Middle frontal gyrus (tissue), 1 donor: ENCODE measurements around the gene DGKH.
"Not testable (repeated sequence)": the region's sequence is repeated elsewhere in the genome, so short reads cannot be mapped to it uniquely, and the experiment has no call there.

Experiments used
- DNase-seq: peaks from one replicate; pipeline ENCODE4 v3.0.0-alpha.2; 2015; ENCODE audit warnings: low spot score; ENCODE audit errors: extremely low spot score

The DGKH gene

DNA sequence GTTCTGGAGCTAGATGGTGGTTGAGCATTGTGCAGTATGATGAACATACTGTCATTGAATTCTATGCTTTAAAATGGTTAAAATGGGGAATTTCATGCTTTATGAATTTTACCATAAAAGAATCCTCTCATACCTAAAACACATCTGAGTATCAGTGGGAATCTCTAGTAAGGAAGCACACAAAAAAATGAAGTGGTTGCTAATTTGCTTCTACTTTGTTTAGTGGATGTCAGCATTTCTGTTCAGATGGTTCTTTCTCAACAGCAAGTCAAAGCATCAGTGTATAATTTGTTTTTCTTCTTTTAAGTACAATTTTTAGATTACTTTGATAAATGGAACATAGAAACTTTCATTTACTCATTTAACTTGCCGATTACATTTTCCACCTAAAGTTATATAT, 171.4 kb downstream of the DGKH start:
- no peak for DNase-seq

DNA sequence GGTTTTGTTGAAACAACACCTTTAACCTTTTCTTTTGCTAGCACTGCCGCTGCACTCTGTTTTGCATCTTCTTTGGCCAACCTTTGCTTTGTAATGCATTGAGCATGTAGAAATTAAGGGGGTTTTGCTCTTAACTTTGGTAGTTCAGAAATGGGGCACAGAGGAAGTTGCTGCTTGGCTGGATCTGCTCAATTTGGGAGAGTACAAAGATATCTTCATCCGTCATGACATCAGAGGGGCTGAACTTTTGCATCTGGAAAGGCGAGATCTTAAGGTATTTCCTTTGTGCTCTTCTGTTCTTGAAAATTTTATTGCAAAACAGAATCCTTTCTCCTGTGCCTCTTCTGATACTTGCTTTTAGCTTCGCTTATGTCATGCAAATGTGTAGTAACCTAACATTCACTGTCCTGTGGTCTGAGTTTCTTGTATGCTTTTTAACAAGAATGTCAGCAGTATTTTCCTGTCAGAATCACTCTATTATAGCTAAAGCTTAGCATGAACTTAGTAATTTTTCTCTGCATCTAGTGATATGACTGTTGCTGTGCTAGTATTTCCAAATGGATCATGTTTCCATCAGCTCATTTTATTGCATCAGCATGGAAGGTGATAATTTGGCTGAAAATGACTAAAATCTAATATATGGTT, 172.8 kb downstream of the DGKH start:
- no peak for DNase-seq

DNA sequence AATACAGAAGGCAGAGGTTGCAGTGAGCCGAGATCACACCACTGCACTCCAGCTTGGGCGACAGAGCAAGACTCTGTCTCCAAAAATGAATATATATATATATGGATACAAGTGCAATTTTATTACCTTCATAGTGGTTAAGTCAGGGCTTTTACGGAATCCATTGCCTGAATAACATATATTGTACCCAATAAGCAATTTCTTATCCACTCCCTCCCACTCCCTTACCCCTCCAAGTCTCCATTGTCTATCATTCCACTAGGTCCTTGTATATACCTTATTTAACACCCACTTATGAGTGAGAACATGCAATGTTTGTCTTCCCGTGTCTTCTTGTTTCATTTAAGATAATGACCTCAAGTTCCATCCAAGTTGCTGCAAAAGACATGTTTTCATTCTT, 175.2 kb downstream of the DGKH start:
- DNase-seq, result no peak

- DNase-seq, result no peak
Measured at GRCh38 chr13:42225051-42225450, 176.6 kb downstream of the DGKH start.

DNA sequence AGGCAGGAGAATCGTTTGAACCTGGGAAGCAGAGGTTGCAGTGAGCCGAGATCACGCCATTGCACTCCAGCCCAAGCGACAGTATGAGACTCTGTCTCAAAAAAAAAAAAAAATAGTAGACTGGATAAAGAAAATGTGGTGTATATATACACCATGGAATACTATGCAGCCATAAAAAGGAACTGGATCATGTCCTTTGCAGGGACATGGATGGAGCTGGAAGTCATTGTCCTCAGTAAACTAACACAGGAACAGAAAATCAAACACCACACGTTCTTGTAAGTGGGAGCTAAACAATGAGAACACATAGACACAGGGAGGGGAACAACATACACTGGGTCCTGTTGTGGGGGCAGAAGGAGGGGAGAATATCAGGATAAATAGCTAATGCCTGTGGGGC, 178.3 kb downstream of the DGKH start:
- not testable (repeated sequence) for DNase-seq

DNA sequence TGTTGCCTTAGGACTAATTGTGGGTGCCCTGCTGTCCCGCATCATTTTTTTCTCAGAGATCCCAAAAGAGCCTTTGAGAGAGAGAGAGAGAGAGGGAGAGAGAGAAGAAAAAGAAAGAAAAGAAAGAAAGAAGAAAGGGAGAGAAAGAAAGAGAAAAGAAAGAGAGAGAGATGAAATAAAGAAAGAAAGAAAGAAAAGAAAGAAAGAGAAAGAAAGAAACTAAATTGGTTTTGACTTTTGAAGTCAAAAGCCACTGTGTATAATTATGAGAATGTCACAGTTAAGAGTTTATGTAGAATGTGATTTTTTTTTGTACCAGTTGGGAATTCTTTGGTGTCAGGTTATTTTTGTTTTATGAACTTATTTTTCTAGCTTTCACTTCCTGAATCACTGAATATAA, 180.1 kb downstream of the DGKH start:
- no peak for DNase-seq

- no peak for DNase-seq
Measured at GRCh38 chr13:42229287-42229686, 180.8 kb downstream of the DGKH start.

DNA sequence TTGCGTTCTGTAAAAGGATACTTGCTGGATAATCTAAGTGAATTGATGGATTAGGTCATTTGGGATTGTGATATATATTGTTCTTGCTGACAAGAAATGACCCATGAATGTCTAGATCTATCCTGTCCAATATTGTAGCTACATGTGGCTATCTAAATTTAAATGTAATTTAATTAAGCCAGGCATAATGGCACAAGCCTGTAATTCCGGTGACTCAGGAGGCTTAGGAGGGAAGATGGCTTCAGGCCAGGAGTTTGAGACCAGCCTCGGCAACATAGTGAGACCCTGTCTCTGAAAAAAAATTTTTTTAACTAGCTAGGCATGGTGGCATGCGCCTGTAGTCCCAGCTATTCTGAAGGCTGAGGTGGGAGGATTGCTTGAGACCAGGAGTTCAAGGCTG, 184.2 kb downstream of the DGKH start:
- DNase-seq, result no peak

- no peak for DNase-seq
Measured at GRCh38 chr13:42233726-42234125, 185.3 kb downstream of the DGKH start.

DNA sequence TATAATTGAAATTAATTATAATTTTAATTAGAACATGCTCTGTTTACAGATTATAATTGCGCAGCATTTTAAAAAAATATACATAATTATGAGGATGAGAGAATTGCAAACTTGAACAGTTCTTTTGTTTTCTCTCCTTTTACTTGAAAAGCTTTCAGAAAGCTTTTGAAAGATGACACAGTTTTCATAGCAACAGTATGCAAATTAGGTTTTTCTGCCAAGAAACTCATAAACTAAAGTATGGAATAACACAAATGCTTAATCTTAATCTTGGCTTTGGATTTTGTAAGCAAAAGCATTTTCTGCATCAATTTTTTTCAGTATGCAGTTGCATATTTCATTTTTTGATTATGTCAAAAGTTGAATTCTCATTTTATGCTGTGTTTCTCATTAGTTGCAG, 190.7 kb downstream of the DGKH start:
- no peak for DNase-seq

DNA sequence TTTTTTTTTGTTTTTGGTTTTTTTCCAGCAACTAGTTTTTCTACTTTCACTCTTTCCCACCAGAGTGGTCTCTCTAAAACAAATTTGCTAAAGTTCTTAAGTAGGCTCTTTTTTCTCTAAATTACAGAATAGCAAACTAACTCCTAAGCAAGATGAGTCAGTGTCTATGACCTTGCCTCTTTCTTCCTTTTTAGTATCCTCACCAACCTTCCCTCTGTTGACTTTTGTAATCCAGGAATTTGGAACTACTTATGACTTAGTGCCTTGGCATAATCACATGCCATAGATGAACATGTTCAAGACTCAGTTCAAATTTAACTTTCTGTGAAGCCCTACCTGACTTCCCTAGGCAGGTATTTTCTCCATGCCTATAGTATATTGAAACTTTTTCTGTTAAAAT, 191.2 kb downstream of the DGKH start:
- no peak for DNase-seq

- DNase-seq, result no peak
Measured at GRCh38 chr13:42246541-42246940, 198.1 kb downstream of the DGKH start.

DNA sequence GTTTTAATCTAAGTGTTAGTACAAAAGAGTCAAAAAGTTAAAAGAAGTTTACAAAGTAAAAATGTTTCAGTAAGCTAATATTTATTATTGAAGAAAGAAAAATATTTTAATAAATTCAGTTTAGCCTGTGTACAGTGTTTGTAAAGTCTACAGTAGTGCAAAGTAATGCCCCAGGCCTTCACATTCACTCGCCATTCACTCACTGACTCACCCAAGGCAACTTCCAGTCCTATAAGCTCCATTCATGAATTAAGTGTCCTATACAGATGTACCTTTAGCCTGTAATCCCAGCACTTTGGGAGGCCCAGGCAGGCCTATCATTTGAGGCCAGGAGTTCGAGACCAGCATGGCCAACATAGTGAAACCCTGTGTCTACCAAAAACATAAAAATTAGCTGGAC, 199.4 kb downstream of the DGKH start:
- no peak for DNase-seq

- DNase-seq, result no peak
Measured at GRCh38 chr13:42255886-42256285, 207.4 kb downstream of the DGKH start.

- no peak for DNase-seq
Measured at GRCh38 chr13:42258747-42259146, 210.3 kb downstream of the DGKH start.

- no peak for DNase-seq
Measured at GRCh38 chr13:42259515-42259914, 211.1 kb downstream of the DGKH start.

GRCh38 chr13:42260903-42261654, 212.6 kb downstream of the DGKH start:
- no peak for DNase-seq

- no peak for DNase-seq
Measured at GRCh38 chr13:42266473-42266872, 218.0 kb downstream of the DGKH start.

GRCh38 chr13:42270160-42270856, 221.9 kb downstream of the DGKH start:
- DNase-seq, result no peak

DNA sequence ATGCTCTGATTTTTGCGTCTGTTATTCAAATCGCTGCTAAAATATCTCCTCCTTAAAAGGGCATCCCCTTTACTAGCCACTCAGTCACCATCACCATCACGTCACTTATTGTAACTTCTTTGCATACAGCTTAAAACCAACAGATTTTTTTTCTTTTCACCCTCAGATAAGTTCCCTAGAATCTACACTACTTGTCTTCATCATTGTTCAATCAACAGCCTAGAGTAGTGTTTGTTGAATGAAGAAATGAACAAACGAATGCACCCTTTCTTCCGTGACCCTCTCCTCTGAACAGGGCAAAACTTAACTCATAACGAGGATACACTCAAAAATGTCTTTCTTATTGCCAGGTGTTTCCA, 222.4 kb downstream of the DGKH start:
- DNase-seq, result no peak

- DNase-seq, result peak; percentile 96
Measured at GRCh38 chr13:42271337-42272114, 223.1 kb downstream of the DGKH start.
